ENCODE measurements around the gene COA8.

DNA sequence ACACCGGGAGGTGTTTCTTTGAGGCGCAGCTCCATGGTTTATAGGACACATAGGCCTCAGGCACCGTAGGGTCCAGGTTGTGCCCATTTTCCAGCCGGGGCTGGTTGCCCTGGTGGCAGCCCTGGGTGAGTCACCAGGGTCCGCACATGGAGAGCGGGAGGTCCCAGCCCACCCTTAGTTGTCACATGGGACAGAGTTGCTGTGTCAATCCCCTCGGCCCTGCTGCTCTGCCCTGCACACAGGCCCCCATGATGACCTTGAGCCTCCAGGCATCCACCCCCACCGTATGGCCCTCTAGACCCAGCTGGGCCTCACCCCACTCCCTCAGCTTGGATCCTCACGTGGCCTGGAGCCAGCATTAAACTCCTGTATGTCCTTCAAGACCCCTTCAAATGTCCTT lies 26.1 kb upstream of the COA8 start:
- TF ChIP-seq, protein P1, sequence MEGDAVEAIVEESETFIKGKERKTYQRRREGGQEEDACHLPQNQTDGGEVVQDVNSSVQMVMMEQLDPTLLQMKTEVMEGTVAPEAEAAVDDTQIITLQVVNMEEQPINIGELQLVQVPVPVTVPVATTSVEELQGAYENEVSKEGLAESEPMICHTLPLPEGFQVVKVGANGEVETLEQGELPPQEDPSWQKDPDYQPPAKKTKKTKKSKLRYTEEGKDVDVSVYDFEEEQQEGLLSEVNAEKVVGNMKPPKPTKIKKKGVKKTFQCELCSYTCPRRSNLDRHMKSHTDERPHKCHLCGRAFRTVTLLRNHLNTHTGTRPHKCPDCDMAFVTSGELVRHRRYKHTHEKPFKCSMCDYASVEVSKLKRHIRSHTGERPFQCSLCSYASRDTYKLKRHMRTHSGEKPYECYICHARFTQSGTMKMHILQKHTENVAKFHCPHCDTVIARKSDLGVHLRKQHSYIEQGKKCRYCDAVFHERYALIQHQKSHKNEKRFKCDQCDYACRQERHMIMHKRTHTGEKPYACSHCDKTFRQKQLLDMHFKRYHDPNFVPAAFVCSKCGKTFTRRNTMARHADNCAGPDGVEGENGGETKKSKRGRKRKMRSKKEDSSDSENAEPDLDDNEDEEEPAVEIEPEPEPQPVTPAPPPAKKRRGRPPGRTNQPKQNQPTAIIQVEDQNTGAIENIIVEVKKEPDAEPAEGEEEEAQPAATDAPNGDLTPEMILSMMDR (IDR thresholded peaks at IDR 0.05 in 2 of 3, conservative IDR thresholded peaks at IDR 0.05 in 1 of 3; ENCODE audit: control insufficient read depth in 2 of 3, extremely low read depth in 1 of 3, insufficient read depth in 1 of 3, low read depth in 3 of 3, low read length in 3 of 3): no peak
- TF ChIP-seq EZH2 (IDR thresholded peaks at IDR 0.05; ENCODE audit: borderline replicate concordance, control insufficient read depth, low read depth, low read length): no peak
- TF ChIP-seq, protein P2, sequence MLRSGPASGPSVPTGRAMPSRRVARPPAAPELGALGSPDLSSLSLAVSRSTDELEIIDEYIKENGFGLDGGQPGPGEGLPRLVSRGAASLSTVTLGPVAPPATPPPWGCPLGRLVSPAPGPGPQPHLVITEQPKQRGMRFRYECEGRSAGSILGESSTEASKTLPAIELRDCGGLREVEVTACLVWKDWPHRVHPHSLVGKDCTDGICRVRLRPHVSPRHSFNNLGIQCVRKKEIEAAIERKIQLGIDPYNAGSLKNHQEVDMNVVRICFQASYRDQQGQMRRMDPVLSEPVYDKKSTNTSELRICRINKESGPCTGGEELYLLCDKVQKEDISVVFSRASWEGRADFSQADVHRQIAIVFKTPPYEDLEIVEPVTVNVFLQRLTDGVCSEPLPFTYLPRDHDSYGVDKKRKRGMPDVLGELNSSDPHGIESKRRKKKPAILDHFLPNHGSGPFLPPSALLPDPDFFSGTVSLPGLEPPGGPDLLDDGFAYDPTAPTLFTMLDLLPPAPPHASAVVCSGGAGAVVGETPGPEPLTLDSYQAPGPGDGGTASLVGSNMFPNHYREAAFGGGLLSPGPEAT (IDR thresholded peaks at IDR 0.05; ENCODE audit: low read depth): no peak
- TF ChIP-seq, protein P3, sequence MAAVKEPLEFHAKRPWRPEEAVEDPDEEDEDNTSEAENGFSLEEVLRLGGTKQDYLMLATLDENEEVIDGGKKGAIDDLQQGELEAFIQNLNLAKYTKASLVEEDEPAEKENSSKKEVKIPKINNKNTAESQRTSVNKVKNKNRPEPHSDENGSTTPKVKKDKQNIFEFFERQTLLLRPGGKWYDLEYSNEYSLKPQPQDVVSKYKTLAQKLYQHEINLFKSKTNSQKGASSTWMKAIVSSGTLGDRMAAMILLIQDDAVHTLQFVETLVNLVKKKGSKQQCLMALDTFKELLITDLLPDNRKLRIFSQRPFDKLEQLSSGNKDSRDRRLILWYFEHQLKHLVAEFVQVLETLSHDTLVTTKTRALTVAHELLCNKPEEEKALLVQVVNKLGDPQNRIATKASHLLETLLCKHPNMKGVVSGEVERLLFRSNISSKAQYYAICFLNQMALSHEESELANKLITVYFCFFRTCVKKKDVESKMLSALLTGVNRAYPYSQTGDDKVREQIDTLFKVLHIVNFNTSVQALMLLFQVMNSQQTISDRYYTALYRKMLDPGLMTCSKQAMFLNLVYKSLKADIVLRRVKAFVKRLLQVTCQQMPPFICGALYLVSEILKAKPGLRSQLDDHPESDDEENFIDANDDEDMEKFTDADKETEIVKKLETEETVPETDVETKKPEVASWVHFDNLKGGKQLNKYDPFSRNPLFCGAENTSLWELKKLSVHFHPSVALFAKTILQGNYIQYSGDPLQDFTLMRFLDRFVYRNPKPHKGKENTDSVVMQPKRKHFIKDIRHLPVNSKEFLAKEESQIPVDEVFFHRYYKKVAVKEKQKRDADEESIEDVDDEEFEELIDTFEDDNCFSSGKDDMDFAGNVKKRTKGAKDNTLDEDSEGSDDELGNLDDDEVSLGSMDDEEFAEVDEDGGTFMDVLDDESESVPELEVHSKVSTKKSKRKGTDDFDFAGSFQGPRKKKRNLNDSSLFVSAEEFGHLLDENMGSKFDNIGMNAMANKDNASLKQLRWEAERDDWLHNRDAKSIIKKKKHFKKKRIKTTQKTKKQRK (IDR thresholded peaks at IDR 0.05; ENCODE audit: low read depth, low read length): no peak
